ENCODE data around the gene SPACA7.

The SPACA7 gene

GRCh38 chr13:112376050-112376681 lies at the start of gene SPACA7:
Gene SPACA7 (plus strand): TSS chr13:112376355. CDS start chr13:112376386, 31 bp downstream.
- DNase-seq, result no peak

GRCh38 chr13:112326821-112327370 lies 49.3 kb upstream of the SPACA7 start:
- no peak for DNase-seq

GRCh38 chr13:112328936-112329335 lies 47.2 kb upstream of the SPACA7 start:
- DNase-seq, result no peak

- no peak for DNase-seq
Measured at GRCh38 chr13:112329376-112329775, 46.8 kb upstream of the SPACA7 start.

- DNase-seq, result no peak
Measured at GRCh38 chr13:112330066-112330465, 46.1 kb upstream of the SPACA7 start.

- no peak for DNase-seq
Measured at GRCh38 chr13:112330479-112331381, 45.4 kb upstream of the SPACA7 start.

GRCh38 chr13:112331675-112332074 lies 44.5 kb upstream of the SPACA7 start:
- DNase-seq, result no peak

- no peak for DNase-seq
Measured at GRCh38 chr13:112332727-112333126, 43.4 kb upstream of the SPACA7 start.

GRCh38 chr13:112333756-112334543 lies 42.2 kb upstream of the SPACA7 start:
- no peak for DNase-seq

- DNase-seq, result no peak
Measured at GRCh38 chr13:112335135-112335534, 41.0 kb upstream of the SPACA7 start.

- DNase-seq, result no peak
Measured at GRCh38 chr13:112341446-112341845, 34.7 kb upstream of the SPACA7 start.

GRCh38 chr13:112341976-112342735 lies 34.0 kb upstream of the SPACA7 start:
- no peak for DNase-seq

GRCh38 chr13:112342841-112343361 lies 33.3 kb upstream of the SPACA7 start:
- no peak for DNase-seq

GRCh38 chr13:112343591-112343990 lies 32.6 kb upstream of the SPACA7 start:
- DNase-seq, result no peak

GRCh38 chr13:112345826-112346172 lies 30.4 kb upstream of the SPACA7 start:
- DNase-seq, result no peak

GRCh38 chr13:112346173-112346898 lies 29.8 kb upstream of the SPACA7 start:
- no peak for DNase-seq

- no peak for DNase-seq
Measured at GRCh38 chr13:112346899-112347229, 29.3 kb upstream of the SPACA7 start.

- no peak for DNase-seq
Measured at GRCh38 chr13:112347986-112348385, 28.2 kb upstream of the SPACA7 start.

- DNase-seq, result no peak
Measured at GRCh38 chr13:112348642-112349345, 27.4 kb upstream of the SPACA7 start.

- no peak for DNase-seq
Measured at GRCh38 chr13:112349681-112350080, 26.5 kb upstream of the SPACA7 start.

GRCh38 chr13:112350300-112350699 lies 25.9 kb upstream of the SPACA7 start:
- DNase-seq, result no peak

All from GF-D8 (cell line).